SK-N-MC (cell line): ENCODE data around the gene ZNFX1.
A peak's percentile ranks its signal among the peaks of the same experiment; 100 is the strongest.

Experiments
- DNase-seq: peaks from one replicate; pipeline ENCODE4 v3.0.0-alpha.2; 2011; ENCODE audit warnings: low read depth, low spot score
- H3K27ac ChIP-seq: fragments of 200-600 bp; sonication (generic); 2 replicates; pipeline ENCODE4 v1.5.1; 2016; ENCODE audit warnings: mixed run types
- H3K36me3 ChIP-seq: fragments of 200-600 bp; sonication (generic); 2 replicates; pipeline ENCODE4 v1.6.1; 2017; ENCODE audit warnings: antibody characterized with exemption, low read length, mixed read lengths; ENCODE audit not compliant: insufficient read depth
- H3K4me3 ChIP-seq: fragments of 200-600 bp; sonication (generic); 2 replicates; pipeline ENCODE4 v1.5.1; 2016
- H3K9ac ChIP-seq: fragments of 200-600 bp; sonication (generic); 2 replicates; pipeline ENCODE4 v1.8.0; 2017; ENCODE audit warnings: mixed run types, mixed read lengths; ENCODE audit not compliant: insufficient read length
- H3K9me3 ChIP-seq: fragments of 200-600 bp; sonication (generic); 2 replicates; pipeline ENCODE4 v1.6.1; 2017; ENCODE audit warnings: low read depth, mild to moderate bottlenecking, antibody characterized with exemption, low read length, moderate library complexity, mixed read lengths
- EZH2 ChIP-seq: fragments of 200-600 bp; sonication (generic); IDR thresholded peaks from one replicate; pipeline ENCODE4 v1.6.1; 2017; ENCODE audit warnings: antibody characterized with exemption
- FOXP2 ChIP-seq: optimal IDR thresholded peaks from 2 replicates; pipeline ENCODE3; 2011; ENCODE audit warnings: mild to moderate bottlenecking, moderate library complexity; ENCODE audit not compliant: insufficient read depth; ENCODE audit errors: extremely low read length, control extremely low read depth
- POLR2AphosphoS5 ChIP-seq: IDR thresholded peaks from 2 replicates; pipeline ENCODE4 v1.6.1; 2012; ENCODE audit warnings: mild to moderate bottlenecking, low read depth, low read length, borderline replicate concordance

ZNFX1 gene

GRCh38 chr20:49278036-49278817, at the start of gene ZNFX1:
Gene ZNFX1 (minus strand): TSS chr20:49278057. CDS start chr20:49275839, 2,218 bp downstream.
- H3K27ac ChIP-seq: peak within 1 kb of the TSS; percentile 96
- peak within 1 kb of the TSS; percentile 100 for H3K4me3 ChIP-seq
- peak; percentile 93 for DNase-seq
- TF ChIP-seq EZH2: no peak
- TF ChIP-seq POLR2AphosphoS5: peak; percentile 100
- no peaks in the 10 kb centered on the region for H3K9me3 ChIP-seq
- peaks cover 74% of the 10 kb centered on the region for H3K36me3 ChIP-seq
- peak within 1 kb of the TSS; percentile 100 for H3K9ac ChIP-seq

- no peak overlapping the region for H3K27ac ChIP-seq
- H3K9ac ChIP-seq: no peak overlapping the region
- no peak for DNase-seq
- H3K36me3 ChIP-seq: no peaks in the 10 kb centered on the region
- H3K9me3 ChIP-seq: no peaks in the 10 kb centered on the region
- TF ChIP-seq FOXP2 (no peak), POLR2AphosphoS5 (no peak), EZH2 (no peak)
- H3K4me3 ChIP-seq: no peak overlapping the region
Observed at GRCh38 chr20:49326026-49326425, 48.2 kb upstream of the ZNFX1 start.

GRCh38 chr20:49324306-49324705, 46.4 kb upstream of the ZNFX1 start:
- no peak for DNase-seq
- no peak overlapping the region for H3K27ac ChIP-seq
- H3K36me3 ChIP-seq: no peaks in the 10 kb centered on the region
- no peaks in the 10 kb centered on the region for H3K9me3 ChIP-seq
- TF ChIP-seq EZH2 (no peak), FOXP2 (no peak), POLR2AphosphoS5 (no peak)
- H3K9ac ChIP-seq: no peak overlapping the region
- no peak overlapping the region for H3K4me3 ChIP-seq

GRCh38 chr20:49323622-49324238, 45.9 kb upstream of the ZNFX1 start:
- H3K9ac ChIP-seq: no peak overlapping the region
- no peak overlapping the region for H3K4me3 ChIP-seq
- no peaks in the 10 kb centered on the region for H3K9me3 ChIP-seq
- TF ChIP-seq POLR2AphosphoS5: no peak
- no peak for TF ChIP-seq EZH2
- TF ChIP-seq FOXP2: no peak
- H3K27ac ChIP-seq: no peak overlapping the region
- no peaks in the 10 kb centered on the region for H3K36me3 ChIP-seq
- peak; percentile 45 for DNase-seq

- Histone ChIP-seq H3K9me3 (no peaks in the 10 kb centered on the region), H3K9ac (no peak overlapping the region), H3K36me3 (no peaks in the 10 kb centered on the region), H3K27ac (no peak overlapping the region), H3K4me3 (no peak overlapping the region)
- no peak for DNase-seq
- TF ChIP-seq FOXP2 (no peak), POLR2AphosphoS5 (no peak), EZH2 (no peak)
Observed at GRCh38 chr20:49320460-49320859, 42.6 kb upstream of the ZNFX1 start.

- no peak for DNase-seq
- no peaks in the 10 kb centered on the region for H3K9me3 ChIP-seq
- no peak overlapping the region for H3K4me3 ChIP-seq
- TF ChIP-seq POLR2AphosphoS5 (no peak), EZH2 (no peak), FOXP2 (no peak)
- no peak overlapping the region for H3K9ac ChIP-seq
- no peak overlapping the region for H3K27ac ChIP-seq
- H3K36me3 ChIP-seq: no peaks in the 10 kb centered on the region
Observed at GRCh38 chr20:49319208-49319809, 41.5 kb upstream of the ZNFX1 start.

- peak overlapping the region; percentile 38 for H3K4me3 ChIP-seq
- DNase-seq: no peak
- H3K9me3 ChIP-seq: no peaks in the 10 kb centered on the region
- H3K36me3 ChIP-seq: no peaks in the 10 kb centered on the region
- no peak overlapping the region for H3K27ac ChIP-seq
- TF ChIP-seq FOXP2 (no peak), EZH2 (peak; percentile 81), POLR2AphosphoS5 (no peak)
- H3K9ac ChIP-seq: no peak overlapping the region
Observed at GRCh38 chr20:49318430-49319207, 40.8 kb upstream of the ZNFX1 start.

GRCh38 chr20:49318091-49318429, 40.2 kb upstream of the ZNFX1 start:
- Histone ChIP-seq H3K9me3 (no peaks in the 10 kb centered on the region), H3K9ac (no peak overlapping the region), H3K27ac (no peak overlapping the region), H3K36me3 (no peaks in the 10 kb centered on the region), H3K4me3 (0 out of 2 replicates have a peak overlapping the region, but pooled peaks have one; percentile 38)
- DNase-seq: no peak
- TF ChIP-seq EZH2 (peak; percentile 95), POLR2AphosphoS5 (no peak), FOXP2 (no peak)
